Activated naive CD8-positive, alpha-beta T cell treated with anti-CD3 and anti-CD28 coated beads for 36 hours (primary cell): ENCODE results near the gene SLC7A10. TPM values are rescaled to one million over a fixed set of nuclear protein-coding genes. Genes with fewer than 3 reads are reported as not detected.

Source experiments
- DNase-seq: peaks from one replicate; pipeline ENCODE4 v3.0.0; 2021
- H3K27ac Mint-ChIP-seq: one replicate; pipeline ENCODE4 v1.8.0; 2022; ENCODE audit warnings: mild to moderate bottlenecking, moderate library complexity, mixed read lengths
- H3K27me3 Mint-ChIP-seq: one replicate; pipeline ENCODE4 v1.8.0; 2022; ENCODE audit warnings: mild to moderate bottlenecking, mixed read lengths
- H3K36me3 Mint-ChIP-seq: one replicate; pipeline ENCODE4 v1.8.0; 2021; ENCODE audit warnings: mild to moderate bottlenecking, mixed read lengths
- H3K4me1 Mint-ChIP-seq: one replicate; pipeline ENCODE4 v1.8.0; 2021; ENCODE audit warnings: mixed read lengths
- H3K4me3 Mint-ChIP-seq: one replicate; pipeline ENCODE4 v1.8.0; 2022; ENCODE audit warnings: mild to moderate bottlenecking, moderate library complexity, mixed read lengths
- H3K9me3 Mint-ChIP-seq: one replicate; pipeline ENCODE4 v1.8.0; 2022; ENCODE audit warnings: mixed read lengths
- total RNA-seq, 2 experiments: library from RNA; stranded (reverse); gene quantifications; one replicate each; pipeline ENCODE4 v1.2.3, GENCODE V29; 2021

Gene SLC7A10
- total RNA-seq, 2 experiments from 2014 or later = not detected

DNA sequence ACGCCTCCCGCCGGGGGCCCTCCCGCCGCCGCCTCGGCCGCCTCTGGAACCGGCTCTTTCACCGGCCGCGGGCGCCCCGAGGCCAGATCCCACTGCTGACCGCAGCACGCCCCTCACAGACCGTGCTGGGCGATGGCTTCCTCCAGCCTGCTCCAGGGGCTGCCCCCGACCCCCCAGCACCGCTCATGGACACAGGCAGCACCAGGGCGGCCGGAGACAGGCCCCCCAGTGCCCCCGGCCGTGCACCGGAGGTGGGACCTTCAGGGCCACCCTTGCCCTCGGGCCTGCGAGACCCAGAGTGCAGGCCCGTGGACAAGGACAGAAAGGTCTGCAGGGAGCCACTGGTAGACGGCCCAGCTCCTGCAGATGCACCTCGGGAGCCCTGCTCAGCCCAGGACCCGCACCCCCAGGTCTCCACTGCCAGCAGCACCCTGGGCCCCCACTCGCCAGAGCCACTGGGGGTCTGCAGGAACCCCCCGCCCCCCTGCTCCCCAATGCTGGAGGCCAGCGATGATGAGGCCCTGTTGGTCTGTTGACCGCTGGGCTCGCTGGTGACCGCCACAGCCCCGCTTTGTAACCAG lies 18.5 kb downstream of the SLC7A10 start:
- no peaks in the 10 kb centered on the region for H3K27me3 Mint-ChIP-seq
- DNase-seq = no peak
- no peaks in the 10 kb centered on the region for H3K4me1 Mint-ChIP-seq
- no peaks in the 10 kb centered on the region for H3K36me3 Mint-ChIP-seq
- no peaks in the 10 kb centered on the region for H3K9me3 Mint-ChIP-seq
- no peak overlapping the region for H3K4me3 Mint-ChIP-seq
- no peak overlapping the region for H3K27ac Mint-ChIP-seq

DNA sequence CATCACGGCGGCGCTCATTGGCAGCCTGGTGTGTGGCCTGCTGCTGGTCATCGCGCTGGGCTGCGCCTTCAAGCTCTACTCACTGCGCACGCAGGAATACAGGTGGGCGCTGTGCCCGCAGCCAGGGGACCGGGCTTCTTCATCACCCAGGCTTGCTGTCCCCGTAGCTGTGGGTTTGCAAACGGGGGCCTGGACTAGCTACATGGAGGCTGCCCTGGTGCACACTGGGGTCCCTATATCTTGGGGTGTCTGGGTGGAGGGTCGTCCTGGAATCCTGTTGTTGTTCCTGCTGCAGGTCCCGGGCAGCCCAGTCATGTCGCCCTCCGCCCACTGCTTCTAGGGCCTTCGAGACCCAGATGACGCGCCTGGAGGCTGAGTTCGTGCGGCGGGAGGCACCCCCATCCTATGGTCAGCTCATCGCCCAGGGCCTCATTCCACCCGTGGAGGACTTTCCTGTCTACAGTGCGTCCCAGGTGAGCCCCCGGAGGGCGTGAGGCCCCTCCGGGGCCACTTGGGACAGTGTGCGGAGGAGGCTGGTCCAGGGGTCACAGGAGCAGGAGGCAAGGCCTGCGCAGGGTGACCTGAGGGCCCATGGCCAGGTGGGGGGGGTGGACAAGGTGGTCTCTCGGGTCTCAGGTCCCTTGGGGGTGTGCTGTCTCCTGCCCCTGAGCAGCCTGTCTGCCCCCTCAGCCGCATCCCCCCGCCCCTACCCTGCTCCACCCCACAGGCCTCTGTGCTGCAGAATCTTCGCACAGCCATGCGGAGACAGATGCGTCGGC lies 19.2 kb downstream of the SLC7A10 start:
- no peak overlapping the region for H3K4me3 Mint-ChIP-seq
- no peaks in the 10 kb centered on the region for H3K9me3 Mint-ChIP-seq
- no peaks in the 10 kb centered on the region for H3K27me3 Mint-ChIP-seq
- no peak for DNase-seq
- H3K27ac Mint-ChIP-seq = no peak overlapping the region
- no peaks in the 10 kb centered on the region for H3K4me1 Mint-ChIP-seq
- no peaks in the 10 kb centered on the region for H3K36me3 Mint-ChIP-seq

DNA sequence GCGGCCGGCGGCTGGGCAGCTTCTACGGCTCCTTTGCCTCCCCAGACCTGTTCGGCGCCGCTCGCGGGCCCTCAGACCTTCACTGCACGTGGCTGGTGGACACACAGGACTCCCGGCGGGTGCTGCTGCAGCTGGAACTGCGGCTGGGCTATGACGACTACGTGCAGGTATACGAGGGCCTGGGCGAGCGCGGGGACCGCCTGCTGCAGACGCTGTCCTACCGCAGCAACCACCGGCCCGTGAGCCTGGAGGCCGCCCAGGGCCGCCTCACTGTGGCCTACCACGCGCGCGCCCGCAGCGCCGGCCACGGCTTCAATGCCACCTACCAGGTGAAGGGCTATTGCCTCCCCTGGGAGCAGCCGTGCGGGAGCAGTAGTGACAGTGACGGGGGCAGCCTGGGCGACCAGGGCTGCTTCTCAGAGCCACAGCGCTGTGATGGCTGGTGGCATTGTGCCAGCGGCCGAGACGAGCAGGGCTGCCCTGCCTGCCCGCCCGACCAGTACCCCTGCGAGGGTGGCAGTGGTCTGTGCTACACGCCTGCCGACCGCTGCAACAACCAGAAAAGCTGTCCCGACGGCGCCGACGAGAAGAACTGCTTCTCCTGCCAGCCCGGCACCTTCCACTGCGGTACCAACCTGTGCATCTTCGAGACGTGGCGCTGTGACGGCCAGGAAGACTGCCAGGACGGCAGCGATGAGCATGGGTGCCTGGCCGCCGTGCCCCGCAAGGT lies 20.0 kb downstream of the SLC7A10 start:
- no peaks in the 10 kb centered on the region for H3K4me1 Mint-ChIP-seq
- H3K4me3 Mint-ChIP-seq = no peak overlapping the region
- H3K36me3 Mint-ChIP-seq = no peaks in the 10 kb centered on the region
- DNase-seq = no peak
- no peaks in the 10 kb centered on the region for H3K9me3 Mint-ChIP-seq
- H3K27ac Mint-ChIP-seq = no peak overlapping the region
- H3K27me3 Mint-ChIP-seq = no peaks in the 10 kb centered on the region

DNA sequence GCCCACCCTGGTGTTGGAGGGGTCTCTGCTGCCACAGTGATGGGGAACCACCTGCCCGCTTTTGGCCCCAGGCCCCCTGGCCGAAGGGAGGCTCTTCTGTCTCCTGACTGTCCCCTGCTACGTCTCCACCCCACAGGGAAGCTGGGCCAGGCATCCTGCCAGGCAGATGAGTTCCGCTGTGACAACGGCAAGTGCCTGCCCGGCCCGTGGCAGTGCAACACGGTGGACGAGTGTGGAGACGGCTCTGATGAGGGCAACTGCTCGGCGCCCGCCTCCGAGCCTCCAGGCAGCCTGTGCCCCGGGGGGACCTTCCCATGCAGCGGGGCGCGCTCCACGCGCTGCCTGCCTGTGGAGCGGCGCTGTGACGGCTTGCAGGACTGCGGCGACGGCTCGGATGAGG lies 20.5 kb downstream of the SLC7A10 start:
- no peak overlapping the region for H3K4me3 Mint-ChIP-seq
- H3K27me3 Mint-ChIP-seq = no peaks in the 10 kb centered on the region
- H3K36me3 Mint-ChIP-seq = no peaks in the 10 kb centered on the region
- no peak overlapping the region for H3K27ac Mint-ChIP-seq
- H3K9me3 Mint-ChIP-seq = no peaks in the 10 kb centered on the region
- no peaks in the 10 kb centered on the region for H3K4me1 Mint-ChIP-seq
- DNase-seq = no peak

DNA sequence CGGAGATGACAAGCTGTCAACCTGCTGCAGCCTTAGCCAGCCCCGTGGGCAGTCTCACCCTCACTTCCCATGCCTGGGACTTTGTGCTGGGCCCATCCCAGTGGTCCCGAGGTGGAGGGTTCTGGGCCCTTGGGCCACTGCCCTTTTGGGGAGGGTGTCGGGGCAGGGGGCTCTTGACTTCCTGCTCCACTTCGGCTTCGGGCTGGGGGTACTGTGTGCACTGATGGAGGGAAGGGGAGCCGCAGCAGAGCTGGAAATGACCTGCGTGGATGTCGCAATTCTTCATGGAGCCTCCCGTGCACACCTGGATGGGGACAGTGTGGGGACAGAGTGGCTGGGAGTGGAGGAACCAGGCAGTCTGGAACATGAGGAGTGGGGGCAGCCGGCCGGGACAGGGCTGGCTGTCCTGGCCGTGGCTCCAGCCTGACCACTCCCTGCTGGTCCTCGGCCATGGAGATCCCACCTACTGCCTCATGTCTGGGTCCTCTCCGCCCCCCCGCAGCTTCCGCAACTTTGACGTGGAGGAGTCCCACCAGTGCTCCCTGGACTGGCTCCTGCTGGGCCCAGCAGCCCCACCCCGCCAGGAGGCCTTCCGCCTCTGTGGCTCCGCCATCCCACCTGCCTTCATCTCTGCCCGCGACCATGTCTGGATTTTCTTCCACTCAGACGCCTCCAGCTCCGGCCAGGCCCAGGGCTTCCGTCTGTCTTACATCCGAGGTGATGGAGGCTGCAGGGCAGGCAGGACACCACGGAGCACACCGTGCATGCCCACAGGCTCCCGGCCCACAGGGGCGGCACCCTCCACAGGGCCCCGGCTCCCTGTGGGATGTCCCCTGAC lies 21.3 kb downstream of the SLC7A10 start:
- Mint-ChIP-seq H3K27ac (no peak overlapping the region), H3K4me1 (peaks cover 1% of the 10 kb centered on the region), H3K9me3 (no peaks in the 10 kb centered on the region), H3K36me3 (no peaks in the 10 kb centered on the region), H3K4me3 (no peak overlapping the region), H3K27me3 (no peaks in the 10 kb centered on the region)
- no peak for DNase-seq

DNA sequence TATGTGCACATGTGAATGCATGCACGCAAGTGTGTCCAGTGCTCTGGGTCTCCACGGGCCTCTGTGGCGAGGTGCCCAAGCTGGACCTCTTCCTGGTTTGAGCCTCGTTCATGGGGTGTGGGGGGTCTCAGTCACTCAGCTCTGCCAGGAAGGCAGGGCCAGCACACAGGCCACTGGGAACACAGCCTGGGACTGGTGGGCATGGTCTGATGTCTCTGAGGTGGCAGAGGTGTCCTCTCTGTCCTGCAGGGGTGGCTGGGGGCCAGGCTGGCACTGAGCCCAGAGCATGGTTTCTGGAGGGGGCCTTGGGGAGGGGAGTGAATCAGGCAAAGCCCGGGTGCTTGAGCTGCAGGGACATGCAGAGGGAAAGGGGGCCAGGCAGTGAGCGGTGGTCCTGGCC lies 22.1 kb downstream of the SLC7A10 start:
- no peaks in the 10 kb centered on the region for H3K36me3 Mint-ChIP-seq
- no peaks in the 10 kb centered on the region for H3K27me3 Mint-ChIP-seq
- H3K4me3 Mint-ChIP-seq = no peak overlapping the region
- DNase-seq = no peak
- peaks cover 1% of the 10 kb centered on the region for H3K4me1 Mint-ChIP-seq
- no peaks in the 10 kb centered on the region for H3K9me3 Mint-ChIP-seq
- H3K27ac Mint-ChIP-seq = no peak overlapping the region

DNA sequence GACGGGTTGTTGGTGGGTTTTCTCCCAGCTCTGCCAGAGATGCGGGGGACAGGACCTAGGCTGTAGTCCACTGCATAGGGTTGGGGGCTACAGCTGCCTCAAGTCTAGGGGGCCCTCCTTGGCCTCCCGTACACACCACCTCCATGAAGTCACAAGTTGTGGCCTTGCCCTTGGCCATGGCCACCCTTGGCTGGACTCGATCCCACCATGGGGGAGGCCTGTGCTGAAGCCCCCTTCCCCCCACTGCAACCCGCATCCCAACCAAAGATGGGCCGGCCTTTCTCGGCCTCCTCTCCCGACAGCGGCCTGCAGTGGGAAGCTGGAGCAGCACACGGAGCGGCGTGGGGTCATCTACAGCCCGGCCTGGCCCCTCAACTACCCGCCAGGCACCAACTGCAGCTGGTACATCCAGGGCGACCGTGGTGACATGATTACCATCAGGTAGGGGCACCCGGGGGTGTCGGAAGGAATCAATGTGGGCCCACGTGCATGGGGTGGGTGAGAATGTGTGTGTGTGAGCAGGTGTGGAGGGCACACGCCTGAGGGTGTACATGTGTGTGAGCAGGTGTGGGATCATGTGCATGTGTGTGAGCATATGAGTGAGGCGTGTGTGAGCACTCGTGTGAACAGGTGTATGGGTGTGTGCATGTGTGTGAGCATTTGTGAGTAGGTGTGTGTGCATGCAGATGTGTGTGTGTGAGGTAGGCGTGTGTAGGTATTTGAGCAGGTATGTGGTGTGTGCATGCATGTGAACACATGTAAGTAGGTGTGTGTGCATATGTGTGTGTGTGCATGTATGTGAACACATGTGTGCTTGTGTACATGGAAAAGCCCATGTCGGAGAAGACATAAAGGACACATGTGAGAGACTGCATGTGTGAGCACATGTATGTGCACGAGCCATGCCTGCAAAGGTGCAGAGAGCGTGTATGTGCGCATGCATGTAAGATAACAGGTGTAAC lies 22.8 kb downstream of the SLC7A10 start:
- no peak overlapping the region for H3K27ac Mint-ChIP-seq
- no peaks in the 10 kb centered on the region for H3K27me3 Mint-ChIP-seq
- no peak overlapping the region for H3K4me3 Mint-ChIP-seq
- no peaks in the 10 kb centered on the region for H3K36me3 Mint-ChIP-seq
- no peaks in the 10 kb centered on the region for H3K9me3 Mint-ChIP-seq
- DNase-seq = no peak
- peaks cover 1% of the 10 kb centered on the region for H3K4me1 Mint-ChIP-seq

DNA sequence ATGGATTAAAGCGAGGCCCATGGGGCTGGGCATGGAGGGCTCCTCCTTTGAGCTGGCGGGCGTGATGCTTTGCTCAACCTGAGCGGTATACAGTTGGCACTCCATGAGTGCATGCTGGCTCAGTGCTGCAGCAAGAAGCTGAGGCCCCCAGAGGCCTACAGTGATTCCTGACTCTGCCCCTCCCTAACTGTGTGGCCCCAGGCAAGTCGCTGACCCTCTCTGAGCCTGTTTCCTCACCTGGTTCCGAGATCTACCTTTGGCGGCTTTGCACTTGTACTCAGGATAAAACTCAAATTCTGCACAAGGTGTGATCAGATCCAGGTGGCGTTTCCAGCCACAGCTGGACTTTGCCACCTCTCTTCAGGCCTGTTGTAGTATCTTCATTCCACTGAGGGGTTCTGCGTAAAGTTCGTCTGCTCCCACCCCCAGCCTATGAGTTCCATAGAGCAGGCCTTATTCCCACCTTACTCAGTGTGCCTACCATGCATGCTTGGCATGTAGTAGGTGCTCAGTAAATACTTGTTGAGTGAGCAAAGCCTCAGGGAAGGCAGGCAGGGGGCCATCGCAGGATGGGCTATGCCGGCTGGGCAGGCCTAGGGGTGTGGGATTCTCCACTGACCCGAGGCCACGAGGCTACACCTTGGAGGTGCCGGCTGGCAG lies 23.6 kb downstream of the SLC7A10 start:
- no peaks in the 10 kb centered on the region for H3K27me3 Mint-ChIP-seq
- no peak overlapping the region for H3K27ac Mint-ChIP-seq

DNA sequence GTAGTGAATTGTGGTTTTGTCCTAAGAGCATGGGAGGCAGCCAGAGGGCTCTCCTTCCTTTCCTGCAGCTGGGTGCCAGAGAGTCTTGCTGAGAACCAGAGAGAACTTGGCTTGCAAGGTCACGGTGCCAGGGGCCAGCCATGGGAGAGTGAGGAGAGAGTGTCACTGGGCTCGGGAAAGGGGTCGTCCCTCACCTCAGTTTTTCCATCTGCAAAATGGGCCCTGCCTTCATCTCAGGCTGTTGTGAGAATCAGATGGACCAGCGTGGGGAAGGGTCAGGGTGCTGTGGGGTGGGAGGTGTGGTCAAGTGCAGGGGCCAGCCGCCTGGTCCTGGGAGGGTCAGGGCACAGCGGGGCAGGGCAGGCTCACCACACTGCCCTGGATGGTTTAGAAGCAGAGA lies 24.2 kb downstream of the SLC7A10 start:
- H3K4me3 Mint-ChIP-seq = no peak overlapping the region
- H3K27me3 Mint-ChIP-seq = peaks cover 5% of the 10 kb centered on the region
- no peak for DNase-seq
- no peak overlapping the region for H3K27ac Mint-ChIP-seq
- H3K4me1 Mint-ChIP-seq = peaks cover 1% of the 10 kb centered on the region
- H3K36me3 Mint-ChIP-seq = no peaks in the 10 kb centered on the region
- no peaks in the 10 kb centered on the region for H3K9me3 Mint-ChIP-seq

More for the DNA sequence above, 23.6 kb downstream of the SLC7A10 start:
- no peaks in the 10 kb centered on the region for H3K9me3 Mint-ChIP-seq
- H3K4me1 Mint-ChIP-seq = peaks cover 1% of the 10 kb centered on the region
- no peak for DNase-seq
- no peaks in the 10 kb centered on the region for H3K36me3 Mint-ChIP-seq
- H3K4me3 Mint-ChIP-seq = no peak overlapping the region

DNA sequence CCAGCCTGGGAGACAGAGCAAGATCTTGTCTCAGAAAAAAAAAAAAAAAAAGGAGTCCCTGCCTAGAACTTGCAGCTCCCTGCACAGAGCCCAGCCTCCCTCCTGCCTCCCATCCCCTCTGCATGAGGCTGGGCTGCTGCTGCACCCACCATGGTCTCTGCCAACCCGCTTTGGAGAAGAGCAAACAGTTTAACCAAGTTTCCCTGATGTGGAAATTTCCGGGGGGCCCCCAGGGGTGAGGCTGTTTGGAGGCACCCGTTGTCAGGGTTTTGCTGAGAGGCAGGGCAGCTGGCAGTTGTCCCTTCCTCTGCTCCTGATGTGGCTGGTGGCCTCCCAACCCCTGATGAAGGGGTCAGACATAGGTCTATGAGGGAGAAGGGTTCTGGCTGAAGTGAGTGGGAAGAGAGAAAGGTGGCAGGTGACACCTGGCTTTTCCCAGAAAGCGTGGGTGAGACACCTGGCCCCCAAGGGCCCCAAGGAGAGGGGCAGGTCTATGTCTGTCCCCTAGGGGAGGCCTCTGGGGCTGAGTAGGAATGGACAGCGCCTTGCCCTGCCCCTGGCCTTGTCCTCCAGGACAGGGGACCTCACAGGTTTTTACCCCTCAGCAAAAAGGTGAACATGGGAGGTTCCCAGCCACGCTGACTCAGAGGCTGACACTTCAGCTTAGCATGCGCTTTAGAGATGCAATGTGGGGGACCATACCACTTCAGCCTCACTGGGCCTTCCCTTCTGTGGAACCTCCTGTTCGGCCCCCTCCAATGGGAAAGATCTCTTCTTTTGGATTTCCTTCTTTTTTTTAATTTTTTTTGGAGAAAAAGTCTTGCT lies 26.0 kb downstream of the SLC7A10 start:
- Mint-ChIP-seq H3K4me1 (peaks cover 1% of the 10 kb centered on the region), H3K27ac (no peak overlapping the region), H3K27me3 (peaks cover 13% of the 10 kb centered on the region), H3K4me3 (no peak overlapping the region), H3K36me3 (no peaks in the 10 kb centered on the region), H3K9me3 (no peaks in the 10 kb centered on the region)
- no peak for DNase-seq

DNA sequence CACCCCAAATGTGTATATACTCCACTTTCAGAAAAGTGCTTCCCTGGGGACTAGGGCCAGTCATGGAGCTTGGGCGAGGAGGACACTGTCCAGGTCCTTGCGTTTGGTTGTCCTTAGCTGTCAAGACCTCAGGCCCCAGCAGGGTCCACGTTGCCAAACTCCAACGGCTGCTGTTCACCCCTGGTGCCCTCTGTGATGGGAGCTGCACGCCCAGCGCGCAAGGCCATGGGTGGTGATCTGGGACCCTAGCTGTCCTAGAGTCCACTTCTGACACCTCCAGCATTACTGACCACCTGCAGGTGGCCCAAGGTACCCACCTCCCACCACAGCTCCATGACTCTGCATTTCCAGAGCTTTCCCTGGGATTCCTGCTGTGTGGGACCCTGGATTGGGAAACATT lies 27.5 kb downstream of the SLC7A10 start:
- Mint-ChIP-seq H3K27me3 (peaks cover 20% of the 10 kb centered on the region), H3K9me3 (no peaks in the 10 kb centered on the region), H3K4me3 (no peak overlapping the region), H3K27ac (no peak overlapping the region), H3K36me3 (no peaks in the 10 kb centered on the region), H3K4me1 (peaks cover 1% of the 10 kb centered on the region)
- DNase-seq = no peak

DNA sequence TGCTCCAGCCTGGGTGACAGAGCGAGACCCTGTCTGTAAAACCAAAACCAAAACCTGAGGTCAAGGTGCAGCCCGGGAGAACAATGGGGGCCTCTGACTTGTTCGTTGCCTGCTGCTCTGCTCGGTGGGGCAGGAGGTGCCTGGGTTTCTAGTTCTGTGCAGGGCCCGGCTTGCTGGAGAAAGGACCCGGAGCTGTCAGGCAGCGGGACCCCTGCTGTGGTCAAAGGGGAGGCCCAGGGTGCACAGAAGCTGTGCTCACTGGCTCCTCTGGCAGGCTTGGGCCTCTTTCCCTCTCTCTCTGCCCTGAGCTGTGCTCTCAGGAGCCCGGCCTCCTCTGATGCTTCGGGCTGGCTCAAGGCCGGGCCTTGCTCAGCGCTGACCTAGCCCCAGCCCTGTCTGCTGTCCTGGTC lies 28.1 kb downstream of the SLC7A10 start:
- Mint-ChIP-seq H3K9me3 (no peaks in the 10 kb centered on the region), H3K4me1 (peaks cover 1% of the 10 kb centered on the region), H3K27ac (no peak overlapping the region), H3K36me3 (no peaks in the 10 kb centered on the region), H3K27me3 (peaks cover 26% of the 10 kb centered on the region), H3K4me3 (no peak overlapping the region)
- no peak for DNase-seq
